NB4 (cell line): ENCODE measurements around the gene DIS3L2.

Experiments used
- CTCF ChIP-seq: IDR thresholded peaks from one replicate; pipeline ENCODE4 v1.5.1; 2012; ENCODE audit warnings: low read depth, low read length
- MYC ChIP-seq: IDR thresholded peaks from 2 replicates; pipeline ENCODE4 v1.6.1; 2011; ENCODE audit warnings: low read depth, low read length
- POLR2A ChIP-seq: IDR thresholded peaks from 2 replicates; pipeline ENCODE4 v1.6.1; 2011; ENCODE audit warnings: mild to moderate bottlenecking; ENCODE audit not compliant: insufficient read length; ENCODE audit errors: extremely low read depth

- TF ChIP-seq POLR2A, result no peak
- TF ChIP-seq CTCF, result no peak
- no peak for TF ChIP-seq MYC
Observed at GRCh38 chr2:232053777-232054176, 92.3 kb downstream of the DIS3L2 start.
